HG03175 (cell line): ENCODE results near the gene AGGF1.
"Not testable (repeated sequence)": the region's sequence is repeated elsewhere in the genome, so short reads cannot be mapped to it uniquely, and the experiment has no call there.

Experiments used
- ATAC-seq: cut with Tn5 transposase; IDR thresholded peaks from one replicate; pipeline ENCODE4 v1.9.1; 2021; ENCODE audit warnings: mild to moderate bottlenecking, moderate library complexity; ENCODE audit not compliant: unreplicated experiment

AGGF1 gene

GRCh38 chr5:77024490-77024889 is 5.7 kb upstream of the AGGF1 start:
- no peak for ATAC-seq

GRCh38 chr5:77028631-77029375 is 1.4 kb upstream of the AGGF1 start:
- no peak for ATAC-seq

- ATAC-seq = no peak
Measured at GRCh38 chr5:77029376-77029885, 773 bp upstream of the AGGF1 start.

- ATAC-seq = no peak
Measured at GRCh38 chr5:77031891-77032290, 1.7 kb downstream of the AGGF1 start.

GRCh38 chr5:77032635-77033034 is 2.4 kb downstream of the AGGF1 start:
- ATAC-seq = no peak

GRCh38 chr5:77033338-77033737 is 3.1 kb downstream of the AGGF1 start:
- no peak for ATAC-seq

GRCh38 chr5:77035950-77036349 is 5.7 kb downstream of the AGGF1 start:
- ATAC-seq = no peak

- no peak for ATAC-seq
Measured at GRCh38 chr5:77046416-77047073, 16.3 kb downstream of the AGGF1 start.

GRCh38 chr5:77064040-77064439 is 33.8 kb downstream of the AGGF1 start:
- no peak for ATAC-seq

GRCh38 chr5:77065256-77065655 is 35.1 kb downstream of the AGGF1 start:
- ATAC-seq = no peak

GRCh38 chr5:77066184-77066583 is 36.0 kb downstream of the AGGF1 start:
- ATAC-seq = no peak

GRCh38 chr5:77066823-77067442 is 36.7 kb downstream of the AGGF1 start:
- peak; percentile 70 for ATAC-seq

GRCh38 chr5:77073667-77074066 is 43.5 kb downstream of the AGGF1 start:
- no peak for ATAC-seq

- ATAC-seq = no peak
Measured at GRCh38 chr5:77074745-77075144, 44.5 kb downstream of the AGGF1 start.

GRCh38 chr5:77076961-77077828 is 47.0 kb downstream of the AGGF1 start:
- peak; percentile 86 for ATAC-seq

GRCh38 chr5:77077829-77078176 is 47.6 kb downstream of the AGGF1 start:
- peak; percentile 22 for ATAC-seq

GRCh38 chr5:77080479-77080878 is 50.3 kb downstream of the AGGF1 start:
- not testable (repeated sequence) for ATAC-seq

- no peak for ATAC-seq
Measured at GRCh38 chr5:77080905-77081304, 50.7 kb downstream of the AGGF1 start.

GRCh38 chr5:77082280-77082679 is 52.1 kb downstream of the AGGF1 start:
- no peak for ATAC-seq

GRCh38 chr5:77083088-77083487 is 52.9 kb downstream of the AGGF1 start:
- ATAC-seq = no peak

- no peak for ATAC-seq
Measured at GRCh38 chr5:77086368-77086688, 56.1 kb downstream of the AGGF1 start.
